Astrocyte (in vitro differentiated cells and primary cell): ENCODE results near the gene TSSK6. TPM values are rescaled to one million over a fixed set of nuclear protein-coding genes. Genes with fewer than 3 reads are reported as not detected.

ENCODE experiments used
- DNase-seq: peaks from one replicate; pipeline ENCODE4 v3.0.0-alpha.2; 2010; ENCODE audit warnings: low read depth
- FAIRE-seq: peaks from 2 replicates; lab custom pipeline; 2011; peaks lifted over from hg19 to GRCh38; lab: Jason Lieb, UNC
- H2AFZ ChIP-seq: 2 replicates; pipeline ENCODE4 v1.6.0; 2012; ENCODE audit warnings: low read depth, low read length, inconsistent platforms
- H3K27ac ChIP-seq: 2 replicates; pipeline ENCODE4 v1.5.1; 2011; ENCODE audit warnings: low read depth, low read length, inconsistent platforms
- H3K27me3 ChIP-seq: 2 replicates; pipeline ENCODE4 v1.6.0; 2011; ENCODE audit warnings: low read length, inconsistent platforms; ENCODE audit not compliant: insufficient read depth
- H3K36me3 ChIP-seq: 2 replicates; pipeline ENCODE4 v1.5.1; 2011; ENCODE audit warnings: low read length, inconsistent platforms; ENCODE audit not compliant: insufficient read depth
- H3K4me1 ChIP-seq: 2 replicates; pipeline ENCODE4 v1.5.1; 2011; ENCODE audit warnings: low read length, inconsistent platforms; ENCODE audit not compliant: insufficient read depth
- H3K4me2 ChIP-seq: 2 replicates; pipeline ENCODE4 v1.6.0; 2012; ENCODE audit warnings: low read length, inconsistent platforms
- H3K4me3 ChIP-seq: 2 replicates; pipeline ENCODE4 v1.5.1; 2011; ENCODE audit warnings: low read depth, mild to moderate bottlenecking, low read length, inconsistent platforms; ENCODE audit not compliant: insufficient read depth
- H3K79me2 ChIP-seq: 2 replicates; pipeline ENCODE4 v1.6.0; 2012; ENCODE audit warnings: mild to moderate bottlenecking, low read length, inconsistent platforms; ENCODE audit not compliant: insufficient read depth
- H3K9ac ChIP-seq: 2 replicates; pipeline ENCODE4 v1.6.0; 2012; ENCODE audit warnings: mild to moderate bottlenecking, low read length, inconsistent platforms
- H3K9me3 ChIP-seq: 2 replicates; pipeline ENCODE4 v1.5.1; 2012; ENCODE audit warnings: low read depth, mild to moderate bottlenecking, low read length, inconsistent platforms; ENCODE audit not compliant: insufficient read depth
- H4K20me1 ChIP-seq: 2 replicates; pipeline ENCODE4 v1.6.0; 2012; ENCODE audit warnings: low read length, inconsistent platforms; ENCODE audit not compliant: insufficient read depth
- H3K27ac Mint-ChIP-seq: one replicate; pipeline ENCODE4 v1.8.0; 2021; ENCODE audit warnings: mild to moderate bottlenecking, mixed read lengths; ENCODE audit not compliant: unreplicated experiment
- H3K27me3 Mint-ChIP-seq: one replicate; pipeline ENCODE4 v1.8.0; 2021; ENCODE audit warnings: low read depth, mixed read lengths; ENCODE audit not compliant: unreplicated experiment
- H3K36me3 Mint-ChIP-seq: one replicate; pipeline ENCODE4 v1.8.0; 2021; ENCODE audit warnings: low read depth, mixed read lengths; ENCODE audit not compliant: unreplicated experiment
- H3K4me1 Mint-ChIP-seq: one replicate; pipeline ENCODE4 v1.8.0; 2021; ENCODE audit warnings: low read depth, mixed read lengths; ENCODE audit not compliant: unreplicated experiment
- H3K4me3 Mint-ChIP-seq: one replicate; pipeline ENCODE4 v1.8.0; 2021; ENCODE audit warnings: mild to moderate bottlenecking, moderate library complexity, mixed read lengths; ENCODE audit not compliant: unreplicated experiment
- H3K9me3 Mint-ChIP-seq: one replicate; pipeline ENCODE4 v1.8.0; 2021; ENCODE audit warnings: mild to moderate bottlenecking, mixed read lengths; ENCODE audit not compliant: unreplicated experiment
- EZH2 ChIP-seq: IDR thresholded peaks from 2 replicates; pipeline ENCODE4 v1.6.1; 2012; ENCODE audit warnings: mild to moderate bottlenecking, low read length, inconsistent platforms; ENCODE audit not compliant: insufficient read depth
- total RNA-seq: library from RNA; stranded (reverse); gene quantifications from 2 replicates; pipeline ENCODE4 v1.2.1, GENCODE V29; 2021
- TF ChIP-seq, protein P1 (sequence below): IDR thresholded peaks from 2 replicates; pipeline ENCODE4 v1.5.1; 2011; ENCODE audit warnings: low read depth, mild to moderate bottlenecking, inconsistent platforms, low read length, moderate library complexity; ENCODE audit not compliant: insufficient read depth

The TSSK6 gene
- total RNA-seq, 1 donor from 2014 or later, result 1.8 TPM

DNA sequence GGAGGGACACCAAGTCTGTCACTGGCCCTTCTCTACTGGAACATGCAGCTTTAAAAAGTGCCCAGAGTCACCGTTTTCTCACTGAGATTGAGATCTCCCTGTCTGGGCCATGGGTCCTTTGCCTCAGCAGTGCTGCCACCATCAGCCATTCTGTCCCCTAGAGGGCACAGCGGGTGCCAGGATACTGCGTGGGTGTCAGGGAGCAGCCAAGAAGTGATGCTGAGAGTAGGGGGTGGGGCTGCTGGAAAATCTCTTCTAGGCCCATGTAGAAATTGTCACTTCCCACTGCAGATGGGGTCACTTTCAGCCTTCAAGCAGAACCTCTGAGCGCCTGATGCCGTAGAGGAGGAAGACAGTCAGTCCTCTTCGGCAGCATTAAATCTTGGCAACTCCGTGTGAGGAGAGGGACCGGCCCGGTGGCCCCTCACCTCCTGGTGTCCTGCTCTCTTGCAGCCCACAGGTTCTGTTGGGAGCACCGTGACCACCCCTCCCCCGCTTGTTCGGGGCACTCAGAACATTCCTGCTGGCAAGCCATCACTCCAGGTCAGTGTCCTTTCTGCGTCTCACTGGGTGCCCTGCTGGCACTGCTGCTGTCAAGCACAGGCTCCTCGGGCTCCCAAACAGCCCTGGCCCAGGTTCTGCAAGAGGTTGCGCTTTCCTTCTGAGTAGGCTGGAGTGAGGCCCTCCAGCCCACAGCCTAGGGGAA is 21.4 kb downstream of the TSSK6 start:
- Histone ChIP-seq H4K20me1 (peaks cover 43% of the 10 kb centered on the region), H3K4me2 (no peak overlapping the region), H2AFZ (no peak overlapping the region), H3K4me1 (peaks cover 17% of the 10 kb centered on the region), H3K9me3 (no peaks in the 10 kb centered on the region), H3K79me2 (peaks cover 63% of the 10 kb centered on the region), H3K9ac (no peak overlapping the region), H3K36me3 (peaks cover 17% of the 10 kb centered on the region), H3K4me3 (no peak overlapping the region), H3K27me3 (no peaks in the 10 kb centered on the region), H3K27ac (no peak overlapping the region)
- Mint-ChIP-seq H3K9me3 (no peaks in the 10 kb centered on the region), H3K4me1 (peaks cover 10% of the 10 kb centered on the region), H3K27ac (no peak overlapping the region), H3K27me3 (no peaks in the 10 kb centered on the region), H3K36me3 (peaks cover 6% of the 10 kb centered on the region), H3K4me3 (no peak overlapping the region)
- FAIRE-seq (no peak), DNase-seq (no peak)
- no peak for TF ChIP-seq EZH2
- TF ChIP-seq, protein P1, sequence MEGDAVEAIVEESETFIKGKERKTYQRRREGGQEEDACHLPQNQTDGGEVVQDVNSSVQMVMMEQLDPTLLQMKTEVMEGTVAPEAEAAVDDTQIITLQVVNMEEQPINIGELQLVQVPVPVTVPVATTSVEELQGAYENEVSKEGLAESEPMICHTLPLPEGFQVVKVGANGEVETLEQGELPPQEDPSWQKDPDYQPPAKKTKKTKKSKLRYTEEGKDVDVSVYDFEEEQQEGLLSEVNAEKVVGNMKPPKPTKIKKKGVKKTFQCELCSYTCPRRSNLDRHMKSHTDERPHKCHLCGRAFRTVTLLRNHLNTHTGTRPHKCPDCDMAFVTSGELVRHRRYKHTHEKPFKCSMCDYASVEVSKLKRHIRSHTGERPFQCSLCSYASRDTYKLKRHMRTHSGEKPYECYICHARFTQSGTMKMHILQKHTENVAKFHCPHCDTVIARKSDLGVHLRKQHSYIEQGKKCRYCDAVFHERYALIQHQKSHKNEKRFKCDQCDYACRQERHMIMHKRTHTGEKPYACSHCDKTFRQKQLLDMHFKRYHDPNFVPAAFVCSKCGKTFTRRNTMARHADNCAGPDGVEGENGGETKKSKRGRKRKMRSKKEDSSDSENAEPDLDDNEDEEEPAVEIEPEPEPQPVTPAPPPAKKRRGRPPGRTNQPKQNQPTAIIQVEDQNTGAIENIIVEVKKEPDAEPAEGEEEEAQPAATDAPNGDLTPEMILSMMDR, result no peak

GRCh38 chr19:19492026-19492610 is 23.2 kb downstream of the TSSK6 start:
- no peak overlapping the region for H2AFZ ChIP-seq
- H3K9me3 ChIP-seq, result no peaks in the 10 kb centered on the region
- Mint-ChIP-seq H3K9me3 (no peaks in the 10 kb centered on the region), H3K36me3 (peaks cover 4% of the 10 kb centered on the region), H3K4me3 (no peak overlapping the region), H3K27ac (no peak overlapping the region), H3K27me3 (no peaks in the 10 kb centered on the region), H3K4me1 (peaks cover 25% of the 10 kb centered on the region)
- no peak for TF ChIP-seq EZH2
- TF ChIP-seq, protein P1, result no peak
- no peak for FAIRE-seq
- H3K79me2 ChIP-seq, result peaks cover 72% of the 10 kb centered on the region
- no peak overlapping the region for H3K27ac ChIP-seq
- H3K4me1 ChIP-seq, result peaks cover 29% of the 10 kb centered on the region
- H3K4me2 ChIP-seq, result no peak overlapping the region
- H3K27me3 ChIP-seq, result no peaks in the 10 kb centered on the region
- no peak overlapping the region for H3K9ac ChIP-seq
- peaks cover 43% of the 10 kb centered on the region for H4K20me1 ChIP-seq
- peaks cover 12% of the 10 kb centered on the region for H3K36me3 ChIP-seq
- H3K4me3 ChIP-seq, result no peak overlapping the region
- no peak for DNase-seq
